ENCODE data around the gene TLL2. TPM values are rescaled to one million over a fixed set of nuclear protein-coding genes. Genes with fewer than 3 reads are reported as not detected.

TLL2 gene
- total RNA-seq, 1 donor from 2014 or later = not detected

DNA sequence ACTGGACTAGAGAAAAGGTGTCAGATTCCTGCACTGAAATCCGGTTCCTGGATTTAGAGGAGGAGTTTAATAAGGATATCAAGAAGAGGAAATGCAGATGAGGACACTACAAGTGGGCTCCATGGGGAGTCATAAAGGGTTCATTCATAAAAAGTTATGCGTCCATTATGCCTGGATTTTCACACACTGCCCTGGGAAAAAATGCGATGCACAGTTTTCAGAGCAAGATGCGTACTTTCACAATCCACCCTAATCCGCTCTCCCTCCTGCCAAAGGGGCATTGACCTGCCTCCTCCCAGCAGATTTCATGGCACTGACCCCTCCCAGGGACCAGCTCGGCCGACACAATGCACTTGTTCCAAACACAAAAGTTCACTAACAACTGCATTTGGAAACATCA lies 112.7 kb downstream of the TLL2 start:
- DNase-seq (ENCODE audit: low spot score) (peak; percentile 69), ATAC-seq (peak; percentile 93)

DNA sequence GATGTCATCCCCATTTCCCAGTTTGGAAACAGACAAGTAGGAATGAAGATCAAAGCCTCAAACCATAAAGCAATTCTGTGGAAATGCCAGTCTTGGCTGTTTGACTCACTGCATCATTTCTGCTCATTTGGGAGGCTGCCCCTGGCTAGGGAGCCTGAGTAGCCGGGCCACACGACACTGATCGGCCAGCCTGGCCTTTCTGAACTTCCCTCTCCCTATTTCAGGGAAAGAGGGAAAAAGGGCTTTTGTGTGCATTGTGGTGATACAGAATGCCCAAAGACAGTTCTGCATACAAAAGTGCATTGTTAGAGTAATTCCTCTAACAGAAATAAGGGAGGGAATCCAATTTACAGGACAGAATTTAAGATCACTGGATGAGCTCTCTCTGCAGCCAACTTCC lies 113.3 kb downstream of the TLL2 start:
- no peak for DNase-seq (ENCODE audit: low spot score)
- ATAC-seq = no peak

DNA sequence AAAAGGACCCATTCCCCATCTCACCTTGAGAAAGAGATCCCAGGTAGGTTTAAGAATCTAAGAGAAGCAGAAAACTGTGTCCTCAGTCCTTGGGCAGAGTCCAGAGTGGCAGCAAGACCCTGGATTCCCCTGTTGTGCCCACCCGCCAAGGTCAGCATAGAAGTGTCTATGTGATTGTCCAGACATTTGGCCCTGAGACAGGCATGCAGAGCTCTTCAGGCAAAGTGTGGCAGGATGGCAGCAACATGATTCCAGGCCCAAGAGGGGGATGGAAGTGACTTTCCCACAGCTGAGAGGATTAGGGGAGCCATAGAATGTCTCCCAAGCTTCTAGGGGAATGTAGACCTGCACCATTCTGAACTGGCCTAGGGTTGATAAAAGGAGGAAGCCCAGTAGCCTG lies 115.8 kb downstream of the TLL2 start:
- DNase-seq (ENCODE audit: low spot score) (no peak), ATAC-seq (no peak)

DNA sequence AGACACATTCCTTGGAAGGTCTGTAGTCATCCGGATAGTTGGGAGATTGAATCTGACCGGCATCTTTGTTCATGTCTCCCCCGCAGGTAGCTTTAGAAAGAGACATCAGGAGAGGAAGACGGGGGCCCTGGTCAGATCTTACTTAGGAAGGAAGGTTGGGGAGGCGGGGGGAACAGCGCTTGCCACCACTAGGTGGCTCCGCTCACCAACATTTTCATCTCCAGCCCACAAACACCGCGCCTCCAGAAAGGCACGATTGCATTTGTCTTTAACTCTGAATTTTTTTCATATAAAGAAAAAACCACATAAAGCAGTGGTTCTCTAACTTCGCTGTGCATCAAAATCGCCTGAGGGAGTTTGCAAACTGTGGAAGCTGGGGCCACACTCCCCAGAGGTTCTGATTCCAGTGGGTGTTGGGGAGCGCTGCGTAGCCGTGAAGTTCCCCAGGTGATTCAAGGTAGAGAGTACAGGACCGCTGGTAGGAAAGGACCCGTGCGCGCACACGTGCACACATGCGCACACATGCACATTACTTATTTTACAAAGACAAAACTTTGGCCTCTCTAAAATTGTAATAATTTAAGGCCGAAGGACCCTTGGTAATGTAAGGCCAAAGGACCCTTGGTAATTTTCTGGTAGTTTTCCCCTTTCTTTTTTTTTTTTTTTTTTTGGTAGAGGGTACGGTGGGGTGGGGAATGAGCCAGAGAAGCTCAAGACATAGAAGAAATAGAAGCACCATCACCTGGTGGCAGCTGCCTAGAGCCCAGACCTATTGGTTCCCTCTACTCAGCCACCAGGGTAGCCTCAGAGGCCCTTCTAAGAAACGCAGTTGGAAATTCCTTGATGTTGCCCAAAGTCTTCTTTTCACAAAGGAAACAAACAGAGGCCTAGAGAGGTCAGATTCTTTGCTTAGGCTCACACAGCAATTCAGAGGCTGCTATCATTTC lies 117.5 kb downstream of the TLL2 start:
- DNase-seq (ENCODE audit: low spot score) (peak; percentile 60), ATAC-seq (peak; percentile 96)

DNA sequence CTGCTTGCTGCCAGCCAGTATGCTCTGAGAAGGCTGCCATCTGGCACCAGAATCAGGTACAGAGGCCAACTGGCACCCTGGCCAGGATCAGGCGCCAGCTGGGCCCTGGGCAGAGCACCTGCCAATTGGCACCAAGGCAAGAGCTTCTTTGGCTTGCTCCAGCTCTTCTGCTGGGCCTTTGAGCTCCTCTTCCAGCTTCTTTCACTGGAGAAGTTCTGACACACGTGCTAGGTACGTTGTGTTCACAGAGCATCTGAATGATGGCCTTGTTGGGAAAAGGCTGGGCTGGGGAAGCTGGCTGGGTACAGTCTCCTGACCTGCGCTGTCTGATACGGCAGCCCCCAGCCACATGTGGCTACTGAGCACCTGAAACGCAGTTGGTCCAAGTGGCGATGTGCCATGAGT lies 123.3 kb downstream of the TLL2 start:
- DNase-seq (ENCODE audit: low spot score) = peak; percentile 98
- peak; percentile 97 for ATAC-seq

DNA sequence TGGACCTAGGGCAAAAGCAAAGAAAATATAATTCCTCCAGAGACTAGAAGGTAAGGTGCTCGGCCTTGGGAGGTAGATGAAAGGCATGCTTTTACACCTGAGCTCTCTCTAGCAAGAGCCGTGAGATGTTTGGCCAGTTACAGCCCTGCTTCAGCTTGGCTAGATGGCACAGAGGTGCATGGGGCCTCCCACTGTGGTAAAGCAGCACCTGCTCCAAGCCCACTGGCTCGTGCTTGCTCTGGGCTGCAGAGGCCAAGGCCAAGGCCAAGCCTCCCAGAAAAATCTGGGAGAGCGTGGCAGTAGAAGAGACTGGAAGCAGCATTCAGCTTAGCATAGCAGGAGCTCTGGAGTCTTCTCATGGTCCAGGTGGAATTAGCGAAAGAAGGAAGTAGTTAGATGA lies 123.9 kb downstream of the TLL2 start:
- DNase-seq (ENCODE audit: low spot score) = no peak
- ATAC-seq = peak; percentile 3

DNA sequence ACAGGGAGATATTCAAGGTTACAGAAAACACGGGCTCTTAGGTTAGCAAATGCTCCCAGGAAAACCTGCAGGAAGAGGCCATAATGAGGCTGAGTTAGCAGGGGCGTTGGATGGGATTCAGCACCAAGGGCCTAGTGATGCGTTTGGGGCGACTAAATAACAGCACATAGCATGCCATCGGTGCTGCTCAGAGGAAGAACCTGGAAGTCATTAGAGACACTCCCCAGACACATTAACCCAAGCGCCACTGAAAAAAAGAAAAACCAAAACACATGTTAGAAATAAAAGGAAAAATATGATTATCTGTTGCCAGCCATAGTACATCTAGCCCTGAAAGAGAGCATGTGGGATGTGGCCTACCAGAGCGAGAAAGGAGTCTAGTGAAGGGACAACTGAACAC lies 126.1 kb downstream of the TLL2 start:
- no peak for ATAC-seq
- no peak for DNase-seq (ENCODE audit: low spot score)

DNA sequence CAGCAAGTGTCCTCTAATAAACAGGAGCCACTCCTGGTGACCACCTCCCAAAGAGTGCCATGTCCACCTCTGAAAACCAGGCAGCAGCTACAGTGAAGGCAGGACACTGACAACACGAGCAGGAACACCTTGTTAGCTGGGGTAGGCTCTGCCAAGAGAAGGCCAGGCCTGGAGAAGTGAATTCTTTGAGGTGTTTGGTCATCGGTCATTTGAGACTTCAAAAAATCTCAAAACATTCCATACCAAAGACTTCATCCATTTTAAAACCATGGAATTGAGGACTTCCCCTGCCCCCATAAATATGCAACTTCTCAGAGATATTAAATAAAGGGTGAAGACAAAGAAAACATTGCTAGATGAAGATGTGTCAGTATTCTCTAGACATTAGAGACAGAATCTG lies 126.6 kb downstream of the TLL2 start:
- ATAC-seq (no peak), DNase-seq (ENCODE audit: low spot score) (no peak)

DNA sequence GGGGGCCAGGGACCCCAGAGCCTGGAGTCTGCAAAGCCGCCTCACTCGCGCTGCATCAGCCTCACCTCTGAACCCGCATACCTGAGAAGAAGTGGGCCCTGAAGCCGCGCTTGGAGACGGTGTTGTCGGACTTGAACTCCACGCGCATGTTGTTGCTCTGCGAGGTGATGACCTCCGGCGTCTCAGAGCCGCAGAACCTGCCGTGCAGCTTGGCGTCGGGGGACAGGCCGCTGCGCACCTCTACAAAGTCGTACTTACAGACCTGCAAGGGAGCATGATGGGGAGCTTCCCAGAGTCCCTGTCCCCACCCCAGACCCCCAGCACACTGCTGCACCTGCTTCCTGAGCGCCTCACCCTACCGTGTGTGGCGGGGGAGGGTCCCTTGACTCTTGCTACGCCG lies 129.2 kb downstream of the TLL2 start:
- DNase-seq (ENCODE audit: low spot score) = no peak
- no peak for ATAC-seq

DNA sequence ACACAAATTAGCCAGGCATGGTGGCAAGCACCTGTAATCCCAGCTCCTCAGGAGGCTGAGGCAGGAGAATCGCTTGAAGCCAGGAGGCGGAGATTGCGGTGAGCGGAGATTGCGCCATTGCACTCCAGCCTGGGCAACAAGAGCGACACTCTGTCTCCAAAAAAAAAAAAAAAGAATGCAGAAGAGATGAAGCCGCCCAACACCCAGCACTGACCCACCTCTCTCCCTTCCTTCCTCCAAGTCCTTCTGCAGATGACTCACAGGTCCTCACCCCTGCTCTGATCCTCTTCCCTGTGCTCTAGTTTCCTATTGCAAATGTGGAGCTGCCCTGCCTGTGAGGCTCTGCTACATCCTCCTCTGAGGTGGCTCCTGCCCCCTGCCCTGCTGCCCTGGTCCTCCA lies 132.9 kb downstream of the TLL2 start:
- ATAC-seq (peak; percentile 34), DNase-seq (ENCODE audit: low spot score) (no peak)

DNA sequence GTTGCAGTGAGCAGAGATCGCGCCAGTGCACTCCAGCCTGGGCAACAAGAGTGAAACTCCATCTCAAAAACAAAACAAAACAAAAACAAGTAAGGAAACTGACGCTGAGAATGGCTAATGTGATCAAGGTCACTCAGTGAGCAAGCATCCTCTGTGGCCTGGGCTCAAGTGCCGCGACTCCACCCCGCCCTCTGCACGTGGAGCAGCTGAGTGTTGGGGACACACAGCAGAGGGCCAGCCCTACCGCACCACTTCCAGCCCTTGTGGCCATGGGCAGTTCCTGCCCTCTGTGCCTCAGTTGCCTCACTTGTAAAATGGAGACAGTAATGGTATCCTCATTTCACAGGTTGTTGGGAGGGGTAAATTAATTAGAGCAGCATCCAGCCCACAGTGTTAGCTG lies 134.0 kb downstream of the TLL2 start:
- DNase-seq (ENCODE audit: low spot score) = no peak
- ATAC-seq = no peak

DNA sequence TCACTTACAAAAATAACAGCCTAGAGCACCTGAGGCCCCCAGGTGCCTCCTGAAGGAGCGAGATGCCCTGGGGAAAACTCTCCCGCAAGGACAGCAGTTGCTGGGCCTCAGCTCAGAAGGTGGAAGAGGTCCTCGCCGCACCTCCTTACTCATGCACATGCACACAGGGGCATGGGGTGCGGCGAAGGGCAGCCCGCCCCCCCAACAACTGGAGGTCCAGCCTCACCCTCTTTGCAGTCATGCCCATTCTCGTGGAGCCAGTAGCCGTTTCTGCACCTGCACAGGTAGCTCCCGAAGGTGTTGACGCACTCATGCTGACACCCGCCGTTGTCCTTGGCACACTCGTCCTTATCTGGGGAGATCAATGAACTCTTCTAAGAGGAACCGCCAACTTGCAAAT lies 135.0 kb downstream of the TLL2 start:
- DNase-seq (ENCODE audit: low spot score) (no peak), ATAC-seq (no peak)

DNA sequence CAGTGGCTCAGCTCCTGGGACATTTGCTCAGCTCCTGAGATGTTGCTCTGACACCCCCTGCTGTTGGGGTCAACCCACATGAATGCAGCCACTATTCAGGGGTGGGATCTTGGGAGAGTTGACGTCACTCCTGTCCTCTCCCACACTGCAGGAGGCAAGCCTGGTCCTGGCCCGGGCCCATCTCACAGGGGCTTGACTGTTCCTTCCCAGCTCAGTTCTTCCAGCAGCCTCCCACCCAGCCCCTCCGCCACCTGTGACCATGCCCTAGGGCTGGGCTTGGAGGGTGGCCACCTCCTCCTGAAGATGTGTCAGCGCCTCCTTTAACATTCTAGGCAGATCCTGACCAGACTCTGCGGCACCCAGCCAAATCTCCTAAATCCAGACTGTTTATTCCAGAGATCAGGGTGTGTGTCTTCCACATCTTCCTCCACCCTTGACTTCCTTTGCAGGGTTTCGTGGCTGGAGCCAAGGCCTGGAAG lies 135.9 kb downstream of the TLL2 start:
- DNase-seq (ENCODE audit: low spot score) = no peak
- ATAC-seq = no peak

DNA sequence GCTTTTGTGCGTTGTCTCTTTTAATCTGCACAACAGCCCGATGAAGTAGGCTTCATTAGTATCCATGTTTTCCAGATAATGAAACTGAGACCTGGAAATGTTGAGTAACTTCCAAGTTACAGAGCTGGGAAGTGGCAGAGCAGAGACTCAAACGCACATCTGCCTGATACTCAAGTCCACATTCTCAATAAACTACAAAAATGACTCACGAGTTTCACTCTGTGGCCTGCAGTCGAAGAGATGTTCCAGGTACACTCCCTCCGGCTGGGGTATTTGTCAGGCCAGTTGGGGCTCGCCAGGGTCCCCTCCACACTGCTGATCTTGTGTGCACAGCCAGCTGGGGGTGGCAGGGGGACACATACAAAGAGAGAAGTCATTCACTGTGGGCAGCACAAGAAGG lies 137.2 kb downstream of the TLL2 start:
- ATAC-seq = no peak
- DNase-seq (ENCODE audit: low spot score) = no peak

DNA sequence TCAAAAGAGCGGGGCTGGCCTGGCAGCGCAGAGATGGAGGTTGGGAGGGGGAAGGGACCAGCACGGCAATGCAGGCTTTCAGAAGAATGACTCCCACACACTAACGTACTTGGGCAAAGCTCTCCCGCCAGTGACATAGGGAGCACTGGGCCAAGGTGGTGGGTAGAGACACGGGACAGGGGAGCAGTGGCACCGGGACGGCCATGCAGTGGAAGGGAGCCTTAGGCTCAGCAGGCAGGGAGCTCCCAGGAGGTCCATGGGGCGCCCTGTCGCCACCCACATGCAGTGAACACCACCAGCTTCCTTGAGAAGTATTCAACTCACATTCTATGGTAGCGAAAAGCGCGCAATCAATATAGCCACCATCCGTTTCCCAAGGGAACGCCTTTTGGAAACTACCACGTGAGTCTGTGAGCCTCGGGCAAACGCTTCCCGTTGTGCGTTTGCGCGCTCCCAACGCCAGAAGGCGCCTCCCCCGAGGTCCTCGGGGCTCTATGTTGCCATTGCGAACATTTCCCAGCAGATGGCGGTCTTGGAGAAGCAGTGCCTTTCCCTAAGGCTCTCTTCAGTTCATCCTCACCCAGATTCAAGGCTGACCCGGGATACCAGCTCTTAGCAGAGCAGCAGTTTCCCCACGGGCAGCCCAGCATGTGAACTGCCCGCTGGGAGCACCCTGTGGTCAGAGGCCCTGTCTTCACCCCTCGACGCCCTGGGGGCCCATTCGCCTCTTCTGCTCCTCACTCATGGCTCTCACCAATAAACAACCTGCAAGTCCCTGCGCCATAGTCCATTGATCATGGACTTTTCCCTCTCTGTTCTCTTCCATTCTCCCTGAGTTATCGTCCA lies 138.5 kb downstream of the TLL2 start:
- ATAC-seq (peak; percentile 97), DNase-seq (ENCODE audit: low spot score) (peak; percentile 89)

DNA sequence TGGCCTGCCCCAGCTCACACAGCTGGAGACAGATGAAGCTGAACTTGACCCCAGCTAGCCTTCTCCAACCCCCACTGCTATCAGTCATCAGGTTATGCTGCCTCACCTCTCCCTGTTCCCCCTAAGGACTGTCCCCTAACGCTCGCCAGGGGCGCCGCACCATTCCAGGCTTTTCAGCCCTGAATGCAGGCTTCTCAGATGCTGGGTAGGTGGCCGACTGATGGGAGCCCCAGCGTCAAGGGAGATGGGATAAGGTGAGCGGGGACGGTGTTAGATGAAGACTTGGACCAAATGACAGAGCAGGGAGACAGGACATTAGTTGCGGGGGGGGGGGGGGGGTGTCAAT lies 139.1 kb downstream of the TLL2 start:
- ATAC-seq (no peak), DNase-seq (ENCODE audit: low spot score) (no peak)

DNA sequence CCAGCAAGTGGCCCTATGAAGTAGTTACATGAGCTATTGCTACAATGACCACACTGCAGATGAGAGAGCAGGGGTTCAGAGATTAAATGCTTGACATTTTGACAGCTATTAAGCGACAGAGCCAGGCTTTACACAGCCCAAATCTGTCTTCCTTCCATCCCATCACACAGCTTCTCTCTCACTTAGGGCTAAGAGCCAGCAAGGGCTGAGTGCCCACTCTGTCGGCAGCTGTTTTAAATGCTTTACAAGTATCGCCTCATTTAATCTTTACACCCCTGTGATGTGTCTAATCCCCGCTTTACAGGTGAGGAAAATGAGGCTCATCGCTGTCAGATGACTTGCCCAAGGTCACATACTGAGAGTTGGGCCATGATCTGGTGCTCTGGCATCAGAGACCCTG lies 139.7 kb downstream of the TLL2 start:
- ATAC-seq (no peak), DNase-seq (ENCODE audit: low spot score) (no peak)

DNA sequence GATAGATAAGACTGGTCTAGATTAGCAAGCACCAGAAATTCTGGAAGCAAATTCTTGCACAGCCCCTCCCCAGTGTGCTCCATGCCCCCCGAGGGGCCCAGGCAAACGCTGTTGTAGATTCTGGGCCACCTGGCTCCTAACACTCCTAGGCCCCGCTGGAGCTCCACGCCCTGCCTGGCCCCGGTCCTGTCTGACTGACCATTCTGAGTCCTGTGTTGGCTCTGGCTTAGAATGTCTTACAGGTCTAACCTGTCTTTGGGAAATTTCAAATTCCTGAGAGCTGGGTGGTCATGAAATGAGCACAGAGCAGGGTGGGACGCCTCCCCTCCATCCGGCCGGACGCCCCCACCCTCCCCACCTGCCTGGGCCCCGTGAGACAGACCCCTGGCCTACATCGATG lies 142.4 kb downstream of the TLL2 start:
- ATAC-seq (no peak), DNase-seq (ENCODE audit: low spot score) (peak; percentile 33)

DNA sequence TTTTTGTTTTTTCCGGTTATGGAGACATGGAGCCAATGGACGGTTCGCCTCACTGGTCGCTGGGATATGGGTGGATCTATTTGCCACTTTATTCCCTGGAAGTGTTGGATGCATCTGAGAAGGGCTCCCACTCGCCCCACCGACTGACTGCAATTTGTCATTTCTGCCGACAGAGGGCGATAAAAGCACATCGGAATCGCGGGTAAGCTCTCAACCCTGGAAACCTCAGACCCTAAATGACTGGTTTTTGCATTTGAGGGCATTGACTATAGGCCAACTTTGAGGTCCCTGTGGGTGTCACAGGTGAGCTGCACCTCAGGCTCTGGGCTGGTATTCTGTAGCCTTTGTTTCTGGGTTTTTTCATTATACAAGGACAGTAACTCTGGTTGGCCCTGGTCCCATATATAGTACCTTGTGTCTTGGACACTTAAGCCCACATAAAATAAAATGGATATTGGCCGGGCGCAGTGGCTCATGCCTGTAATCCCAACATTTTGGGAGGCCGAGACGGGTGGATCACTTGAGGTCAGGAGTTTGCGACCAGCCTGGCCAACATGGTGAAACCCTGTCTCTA lies 143.1 kb downstream of the TLL2 start:
- DNase-seq (ENCODE audit: low spot score) = peak; percentile 55
- ATAC-seq = peak; percentile 53

DNA sequence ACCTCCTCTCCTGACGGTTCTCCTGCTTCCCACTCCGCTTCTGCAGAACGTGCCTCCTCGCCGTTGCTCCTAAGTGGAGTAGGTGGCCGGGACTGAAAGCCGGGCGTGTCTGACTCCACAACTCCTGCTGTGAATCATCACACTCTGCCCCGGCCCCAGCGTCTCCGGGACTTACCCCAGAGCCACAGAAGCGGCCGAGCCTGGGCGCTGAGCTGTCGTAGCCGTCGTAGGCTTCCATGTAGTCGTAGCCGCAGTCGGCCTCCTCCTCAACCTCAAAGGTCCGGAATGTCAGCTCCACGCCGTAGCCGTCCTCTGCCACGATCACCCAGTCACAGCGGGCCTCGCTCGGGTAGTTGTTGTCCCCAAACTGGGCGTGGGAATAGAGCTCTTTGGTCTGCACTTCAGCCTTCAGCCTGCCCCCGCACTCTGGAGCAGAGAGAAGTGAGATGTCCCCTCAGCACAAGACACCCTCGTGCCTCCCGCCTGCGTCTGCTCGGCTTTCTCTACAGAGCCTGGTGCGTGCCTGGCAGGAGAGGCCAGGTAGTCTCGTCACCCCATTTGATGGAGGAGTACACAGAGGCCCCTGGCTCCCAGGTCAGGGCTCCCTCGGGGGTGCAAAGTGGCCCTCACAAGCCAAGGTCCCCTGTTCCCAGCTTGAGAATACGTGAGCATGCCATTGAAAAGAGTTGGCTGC lies 143.7 kb downstream of the TLL2 start:
- peak; percentile 42 for DNase-seq (ENCODE audit: low spot score)
- ATAC-seq = no peak

DNA sequence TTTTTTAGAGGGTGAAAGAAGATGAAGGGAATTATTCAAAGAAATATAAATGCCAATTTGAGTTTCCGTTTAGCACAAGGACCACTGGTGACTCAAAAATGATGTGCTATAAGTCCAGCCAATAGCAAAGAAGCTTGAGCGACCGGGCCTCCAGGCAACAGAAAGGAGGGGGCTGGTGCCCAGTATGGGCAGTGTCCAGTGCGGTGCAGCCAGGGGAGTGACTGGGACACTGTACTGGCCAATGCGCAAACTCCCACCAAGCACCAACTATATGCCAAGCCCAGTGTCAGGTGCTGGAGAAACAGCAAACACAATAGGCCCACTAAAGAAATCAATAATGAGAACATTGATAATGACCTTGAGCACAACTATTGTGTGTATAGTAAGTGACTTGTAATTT lies 144.8 kb downstream of the TLL2 start:
- no peak for ATAC-seq
- peak; percentile 29 for DNase-seq (ENCODE audit: low spot score)

Data from left lobe of liver (tissue), 2 donors.